Activated CD8-positive, alpha-beta T cell treated with anti-CD3 and anti-CD28 coated beads for 36 hours (primary cell): Measurements from ENCODE around the gene TFB1M. TPM values are rescaled to one million over a fixed set of nuclear protein-coding genes. Genes with fewer than 3 reads are reported as not detected.
"Not testable (repeated sequence)": the region's sequence is repeated elsewhere in the genome, so short reads cannot be mapped to it uniquely, and the experiment has no call there.

Experiments
- ATAC-seq: fragments of 200-7000 bp; cut with Tn5 transposase; one replicate; pipeline ENCODE4 v1.10.0; 2021; ENCODE audit warnings: mild to moderate bottlenecking, moderate library complexity
- CTCF ChIA-PET: fragments of 350-600 bp; sonication (Branson Sonifier 250); formaldehyde crosslinking; loops from one replicate; lab custom pipeline; 2021; ENCODE audit warnings: antibody characterized with exemption; lab: Charles Lee
- POLR2A ChIA-PET: fragments of 350-600 bp; sonication (Branson Sonifier 250); formaldehyde crosslinking; loops from one replicate; lab custom pipeline; 2021; ENCODE audit warnings: antibody characterized with exemption; lab: Charles Lee
- DNase-seq: peaks from one replicate; pipeline ENCODE4 v3.0.0-alpha.2; 2020
- H3K27ac Mint-ChIP-seq: one replicate; pipeline ENCODE4 v1.8.0; 2021; ENCODE audit warnings: mild to moderate bottlenecking, mixed read lengths
- H3K27me3 Mint-ChIP-seq: one replicate; pipeline ENCODE4 v1.8.0; 2021; ENCODE audit warnings: mixed read lengths
- H3K36me3 Mint-ChIP-seq: one replicate; pipeline ENCODE4 v1.8.0; 2021; ENCODE audit warnings: low read depth, mixed read lengths
- H3K4me1 Mint-ChIP-seq: one replicate; pipeline ENCODE4 v1.8.0; 2021; ENCODE audit warnings: low read depth, mixed read lengths
- H3K4me3 Mint-ChIP-seq: one replicate; pipeline ENCODE4 v1.8.0; 2021; ENCODE audit warnings: mild to moderate bottlenecking, moderate library complexity, mixed read lengths
- H3K9me3 Mint-ChIP-seq: one replicate; pipeline ENCODE4 v1.8.0; 2021; ENCODE audit warnings: mixed read lengths
- intact Hi-C: fragments of 100-400 bp; cut with micrococcal nuclease; formaldehyde crosslinking; loops from one replicate; pipeline ENCODE4 v1.10.0; 2022
- total RNA-seq, 2 experiments: library from RNA; stranded (reverse); gene quantifications; one replicate each; pipeline ENCODE4 v1.2.3, GENCODE V29; 2021
- TF ChIP-seq, protein P1 (sequence below): fragments of 200-600 bp; IDR thresholded peaks from one replicate; pipeline ENCODE4 v1.8.0; 2022; ENCODE audit warnings: antibody characterized with exemption, mild to moderate bottlenecking

Gene TFB1M
- 10 to 100 TPM; 70.9 to 76.6 TPM for total RNA-seq

DNA sequence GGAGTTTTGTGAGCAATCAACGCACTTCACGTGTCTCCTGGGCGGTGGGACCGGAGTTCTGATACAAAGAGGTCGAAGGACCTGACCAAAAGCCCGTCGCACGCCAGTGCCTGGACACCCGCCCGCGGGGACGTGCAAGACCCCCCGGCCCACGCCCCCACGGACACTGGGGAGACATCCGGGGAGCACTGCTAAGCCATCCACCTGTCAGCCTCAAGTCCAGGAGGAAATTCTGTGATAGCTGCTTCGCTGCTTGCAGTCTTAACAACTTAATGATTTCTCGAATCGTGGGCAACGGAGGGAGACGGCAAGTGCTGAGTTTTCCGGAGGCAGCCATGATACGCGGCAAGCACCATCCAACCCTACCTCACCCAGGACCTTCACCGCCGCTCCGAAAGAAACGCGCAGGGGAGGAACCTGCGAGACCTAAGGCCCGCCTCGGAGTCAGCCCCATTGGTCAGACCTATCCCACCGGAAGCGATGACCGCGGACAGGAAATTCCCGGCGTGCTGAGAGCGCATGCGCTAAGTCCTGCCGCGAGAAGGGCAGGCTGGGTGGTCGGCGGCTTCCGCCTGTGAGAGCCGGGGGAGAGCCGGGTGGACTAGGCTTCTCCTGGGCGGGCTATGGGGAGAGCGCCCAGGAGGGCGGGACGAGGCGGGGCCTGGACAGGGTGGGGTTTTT lies at the start of gene TFB1M:
Gene TFB1M (minus strand): TSS at position 393 of the 681 bp plus-strand sequence. CDS start 56 bp downstream, at position 337.
- peaks cover 38% of the 10 kb centered on the region for H3K4me1 Mint-ChIP-seq
- H3K4me3 Mint-ChIP-seq = peak within 1 kb of the TSS; percentile 98
- intact Hi-C loops = loop anchor here (5.0 kb wide), 1 partner anchor 142 kb away; no protein-coding TSS in a partner anchor
- ATAC-seq (peak; percentile 96), DNase-seq (peak; percentile 99)
- no peaks in the 10 kb centered on the region for H3K9me3 Mint-ChIP-seq
- no peaks in the 10 kb centered on the region for H3K27me3 Mint-ChIP-seq
- peak within 1 kb of the TSS; percentile 99 for H3K27ac Mint-ChIP-seq
- POLR2A ChIA-PET = interaction anchor here (0.7 to 1.3 kb wide), 4 partner anchors 11 to 136 kb away, joined by 3 to 5 read pairs (median 4); no protein-coding TSS in a partner anchor
- H3K36me3 Mint-ChIP-seq = peaks cover 29% of the 10 kb centered on the region
- CTCF ChIA-PET = interaction anchor here (0.7 to 4.1 kb wide), 7 partner anchors 15 to 1804 kb away, joined by 3 to 38 read pairs (median 5); no protein-coding TSS in a partner anchor
- TF ChIP-seq, protein P1, sequence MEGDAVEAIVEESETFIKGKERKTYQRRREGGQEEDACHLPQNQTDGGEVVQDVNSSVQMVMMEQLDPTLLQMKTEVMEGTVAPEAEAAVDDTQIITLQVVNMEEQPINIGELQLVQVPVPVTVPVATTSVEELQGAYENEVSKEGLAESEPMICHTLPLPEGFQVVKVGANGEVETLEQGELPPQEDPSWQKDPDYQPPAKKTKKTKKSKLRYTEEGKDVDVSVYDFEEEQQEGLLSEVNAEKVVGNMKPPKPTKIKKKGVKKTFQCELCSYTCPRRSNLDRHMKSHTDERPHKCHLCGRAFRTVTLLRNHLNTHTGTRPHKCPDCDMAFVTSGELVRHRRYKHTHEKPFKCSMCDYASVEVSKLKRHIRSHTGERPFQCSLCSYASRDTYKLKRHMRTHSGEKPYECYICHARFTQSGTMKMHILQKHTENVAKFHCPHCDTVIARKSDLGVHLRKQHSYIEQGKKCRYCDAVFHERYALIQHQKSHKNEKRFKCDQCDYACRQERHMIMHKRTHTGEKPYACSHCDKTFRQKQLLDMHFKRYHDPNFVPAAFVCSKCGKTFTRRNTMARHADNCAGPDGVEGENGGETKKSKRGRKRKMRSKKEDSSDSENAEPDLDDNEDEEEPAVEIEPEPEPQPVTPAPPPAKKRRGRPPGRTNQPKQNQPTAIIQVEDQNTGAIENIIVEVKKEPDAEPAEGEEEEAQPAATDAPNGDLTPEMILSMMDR = no peak

DNA sequence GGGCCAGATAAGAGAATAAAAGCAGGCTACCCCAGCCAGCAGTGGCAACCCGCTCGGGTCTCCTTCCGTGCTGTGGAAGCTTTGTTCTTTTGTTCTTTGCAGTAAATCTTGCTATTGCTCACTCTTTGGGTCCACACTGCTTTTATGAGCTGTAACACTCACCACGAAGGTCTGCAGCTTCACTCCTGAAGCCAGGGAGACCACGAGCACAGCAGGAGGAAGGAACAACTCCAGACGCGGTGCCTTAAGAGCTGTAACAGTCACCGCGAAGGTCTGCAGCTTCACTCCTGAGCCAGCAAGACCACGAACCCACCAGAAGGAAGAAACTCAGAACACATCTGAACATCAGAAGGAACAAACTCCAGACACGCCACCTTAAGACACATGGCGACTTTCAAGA lies 49.7 kb upstream of the TFB1M start:
- H3K4me1 Mint-ChIP-seq, intact Hi-C loops, H3K27ac Mint-ChIP-seq, H3K4me3 Mint-ChIP-seq, H3K36me3 Mint-ChIP-seq, H3K9me3 Mint-ChIP-seq, DNase-seq, H3K27me3 Mint-ChIP-seq, ATAC-seq: not testable (repeated sequence)
- ChIA-PET POLR2A (interaction anchor here (0.6 kb wide), 1 partner anchor 193 kb away, joined by 3 read pairs; no protein-coding TSS in a partner anchor), CTCF (interaction anchor here (0.8 kb wide), 1 partner anchor 346 kb away, joined by 3 read pairs; no protein-coding TSS in a partner anchor)

DNA sequence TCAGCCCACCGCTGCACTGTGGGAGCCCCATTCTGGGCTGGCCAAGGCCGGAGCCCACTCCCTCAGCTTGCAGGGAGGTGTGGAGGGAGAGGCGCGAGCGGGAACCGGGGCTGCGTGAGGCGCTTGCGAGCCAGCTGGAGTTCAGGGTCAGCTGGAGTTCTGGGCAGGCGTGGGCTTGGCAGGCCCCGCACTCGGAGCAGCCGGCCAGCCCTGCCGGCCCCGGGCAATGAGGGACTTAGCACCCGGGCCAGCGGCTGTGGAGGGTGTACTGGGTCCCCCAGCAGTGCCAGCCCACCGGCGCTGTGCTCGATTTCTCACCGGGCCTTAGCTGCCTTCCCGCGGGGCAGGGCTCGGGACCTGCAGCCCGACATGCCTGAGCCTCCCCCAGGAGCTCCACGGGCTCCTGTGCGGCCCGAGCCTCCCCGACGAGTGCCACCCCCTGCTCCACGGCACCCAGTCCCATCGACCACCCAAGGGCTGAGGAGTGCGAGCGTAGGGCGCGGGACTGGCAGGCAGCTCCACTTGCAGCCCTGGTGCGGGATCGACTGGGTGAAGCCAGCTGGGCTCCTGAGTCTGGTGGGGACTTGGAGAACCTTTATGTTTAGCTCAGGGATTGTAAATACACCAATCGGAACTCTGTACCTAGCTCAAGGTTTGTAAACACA lies 48.8 kb upstream of the TFB1M start:
- DNase-seq, H3K9me3 Mint-ChIP-seq, H3K4me1 Mint-ChIP-seq, H3K4me3 Mint-ChIP-seq, ATAC-seq, H3K36me3 Mint-ChIP-seq, H3K27ac Mint-ChIP-seq, CTCF ChIA-PET, H3K27me3 Mint-ChIP-seq, intact Hi-C loops: not testable (repeated sequence)
- POLR2A ChIA-PET = interaction anchor here (0.6 kb wide), 1 partner anchor 192 kb away, joined by 3 read pairs; no protein-coding TSS in a partner anchor

DNA sequence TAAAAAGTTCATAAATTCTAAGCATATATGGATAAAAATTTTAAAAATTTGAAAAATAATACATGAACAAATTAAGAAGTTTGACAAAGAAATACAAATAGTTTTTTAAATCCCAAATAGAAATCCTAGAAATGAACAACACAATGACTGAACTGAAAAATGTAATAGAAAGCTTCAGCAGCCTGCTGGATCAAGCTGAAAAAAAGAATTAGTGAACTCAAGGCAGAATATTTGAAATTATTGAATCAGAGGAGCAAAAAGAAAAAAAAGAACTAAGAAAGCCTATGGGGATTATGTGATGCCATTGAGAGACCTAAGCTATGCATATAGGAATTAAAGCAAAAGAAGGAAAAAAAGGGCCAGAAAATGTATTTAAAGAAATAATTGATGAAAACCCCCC lies 39.9 kb upstream of the TFB1M start:
- POLR2A ChIA-PET = no interaction called here
- Mint-ChIP-seq H3K9me3 (peaks cover 17% of the 10 kb centered on the region), H3K27ac (no peak overlapping the region), H3K4me3 (no peak overlapping the region), H3K4me1 (no peaks in the 10 kb centered on the region), H3K27me3 (no peaks in the 10 kb centered on the region), H3K36me3 (peaks cover 5% of the 10 kb centered on the region)
- intact Hi-C loops = no loop called here
- ATAC-seq (no peak), DNase-seq (no peak)
- TF ChIP-seq, protein P1 = no peak
- CTCF ChIA-PET = interaction anchor here (0.6 to 0.8 kb wide), 2 partner anchors 9 to 1278 kb away, joined by 3 read pairs; no protein-coding TSS in a partner anchor

DNA sequence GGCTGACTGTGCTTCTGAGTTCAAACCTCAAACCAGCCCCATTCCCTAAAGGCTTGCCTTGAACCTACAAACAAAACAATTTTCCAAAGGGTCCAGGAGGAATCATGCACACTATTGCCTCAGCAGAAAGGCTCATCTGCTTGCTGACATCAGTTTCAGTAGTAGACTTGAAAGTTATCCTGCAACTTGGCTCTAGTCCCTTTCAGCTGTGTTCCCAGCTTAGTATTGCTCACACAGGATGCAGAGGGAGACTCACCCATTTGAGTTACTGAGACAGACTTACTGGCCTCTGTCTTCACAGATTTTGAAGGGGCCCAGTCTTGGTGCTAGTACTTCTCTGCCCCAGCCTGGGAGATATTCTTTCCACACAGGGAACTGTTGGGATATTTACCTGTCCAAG lies 38.5 kb upstream of the TFB1M start:
- DNase-seq (no peak), ATAC-seq (no peak)
- H3K36me3 Mint-ChIP-seq = peaks cover 5% of the 10 kb centered on the region
- TF ChIP-seq, protein P1 = no peak
- peaks cover 3% of the 10 kb centered on the region for H3K4me1 Mint-ChIP-seq
- no peak overlapping the region for H3K27ac Mint-ChIP-seq
- ChIA-PET POLR2A (no interaction called here), CTCF (no interaction called here)
- H3K27me3 Mint-ChIP-seq = no peaks in the 10 kb centered on the region
- intact Hi-C loops = no loop called here
- no peak overlapping the region for H3K4me3 Mint-ChIP-seq
- peaks cover 20% of the 10 kb centered on the region for H3K9me3 Mint-ChIP-seq

DNA sequence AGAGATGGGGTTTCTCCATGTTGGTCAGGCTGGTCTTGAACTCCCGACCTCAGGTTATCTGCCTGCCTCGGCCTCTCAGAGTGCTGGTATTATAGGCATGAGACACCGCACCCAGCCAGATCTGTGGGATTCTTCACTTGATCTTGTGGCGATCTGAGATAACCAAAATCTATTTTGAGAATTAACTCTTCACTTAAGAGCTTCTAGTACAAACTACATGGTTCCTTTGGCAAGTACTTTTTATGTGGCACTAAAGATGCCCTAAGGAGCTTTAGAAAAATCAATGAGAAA lies 37.8 kb upstream of the TFB1M start:
- DNase-seq = no peak
- H3K4me1 Mint-ChIP-seq = peaks cover 6% of the 10 kb centered on the region
- TF ChIP-seq, protein P1 = no peak
- ATAC-seq = no peak
- intact Hi-C loops = no loop called here
- ChIA-PET CTCF (no interaction called here), POLR2A (no interaction called here)
- peaks cover 26% of the 10 kb centered on the region for H3K9me3 Mint-ChIP-seq
- H3K4me3 Mint-ChIP-seq = no peak overlapping the region
- H3K27ac Mint-ChIP-seq = no peak overlapping the region
- peaks cover 5% of the 10 kb centered on the region for H3K36me3 Mint-ChIP-seq
- no peaks in the 10 kb centered on the region for H3K27me3 Mint-ChIP-seq
